Measurements from ENCODE around the gene SSR3.

The SSR3 gene

GRCh38 chr3:156491192-156491591 lies 63.7 kb downstream of the SSR3 start:
- no peak for DNase-seq (ENCODE audit: low read depth)
